ENCODE data around the gene RANBP10. TPM values are rescaled to one million over a fixed set of nuclear protein-coding genes. Genes with fewer than 3 reads are reported as not detected.
A peak's percentile ranks its signal among the peaks of the same experiment; 100 is the strongest.

Gene RANBP10
- total and polyA plus RNA-seq, 2 of the 13 experiments (the other 11 are each of a cell fraction or from before 2014, with no cell fraction given) = 9.2 to 22.7 TPM

DNA sequence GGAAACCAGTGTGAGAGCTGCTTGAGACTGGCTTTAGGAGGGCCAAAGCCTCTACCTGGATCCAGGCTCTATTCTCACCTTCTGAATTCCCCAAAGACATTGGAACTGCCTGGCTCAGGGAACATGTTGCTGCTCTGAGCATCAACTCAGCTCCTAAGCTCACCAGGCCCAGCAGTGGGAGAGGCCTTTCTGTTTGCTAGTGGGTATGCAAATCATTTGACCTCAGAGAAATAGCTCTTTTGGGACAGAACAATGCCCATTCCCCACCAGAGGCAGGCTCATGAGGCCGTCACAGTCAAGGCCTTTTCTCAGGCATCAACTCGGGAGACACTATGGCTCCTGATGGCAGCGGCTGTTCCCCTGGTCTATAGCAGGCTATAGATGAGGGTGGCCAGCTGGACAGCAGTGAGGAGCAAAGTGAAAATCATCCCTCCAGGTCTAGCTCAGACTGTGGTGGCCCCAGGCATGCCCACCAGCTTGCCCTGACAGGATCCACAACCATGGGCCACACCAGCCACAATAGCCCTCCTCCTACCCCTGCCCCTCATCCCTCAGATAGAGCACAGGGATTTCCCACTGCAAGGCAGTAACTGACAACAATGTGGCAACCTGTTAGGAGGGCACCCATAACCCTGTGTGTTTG lies 56.8 kb downstream of the RANBP10 start:
- 94% methylated on average over 2 of the region's 3 CpGs for WGBS (ENCODE audit: low lambda C conversion rate)
- H3K4me2 ChIP-seq (ENCODE audit: low read depth, low read length) = no peak overlapping the region
- H3K36me3 ChIP-seq (replicated peaks in 1 of 2; ENCODE audit: control insufficient read depth in 1 of 2, insufficient read depth in 2 of 2, low read length in 2 of 2) = peaks cover 5 to 12% of the 10 kb centered on the region in 2 experiments; a peak in 4 of 5 replicates
- BruUV-seq (replicated peaks) = no TSS peak
- H3K79me2 ChIP-seq (ENCODE audit: insufficient read depth, low read length) = no peaks in the 10 kb centered on the region
- H3K27ac ChIP-seq (ENCODE audit: extremely low read length, insufficient read depth, low read length) = no peak overlapping the region
- H2AFZ ChIP-seq (ENCODE audit: low read length) = no peak overlapping the region
- H3K4me1 ChIP-seq (ENCODE audit: insufficient read depth, low read length) = no peaks in the 10 kb centered on the region
- ATAC-seq (peak; percentile 37), FAIRE-seq (no peak), DNase-seq (ENCODE audit: low spot score) (no peak)
- intact Hi-C loops (cut with micrococcal nuclease; ENCODE audit: unreplicated experiment) = no loop called here
- no peak overlapping the region for H3K4me3 ChIP-seq (replicated peaks in 1 of 3; ENCODE audit: insufficient read depth in 1 of 3, low read depth in 2 of 3, low read length in 3 of 3)
- no peaks in the 10 kb centered on the region for H3K27me3 ChIP-seq (ENCODE audit: control insufficient read depth in 1 of 2, insufficient read depth in 2 of 2, low read length in 2 of 2)
- ChIA-PET CTCF (ENCODE audit: low intra/inter-chr PET ratio, low total read pairs) (no interaction called here), POLR2A (no interaction called here)
- no peaks in the 10 kb centered on the region for H3K9me3 ChIP-seq (ENCODE audit: low read length)
- no peaks in the 10 kb centered on the region for H4K20me1 ChIP-seq (ENCODE audit: insufficient read depth, low read length)
- no peak overlapping the region for H3K9ac ChIP-seq (ENCODE audit: insufficient read depth, low read depth, low read length)
- TF ChIP-seq, protein P1, sequence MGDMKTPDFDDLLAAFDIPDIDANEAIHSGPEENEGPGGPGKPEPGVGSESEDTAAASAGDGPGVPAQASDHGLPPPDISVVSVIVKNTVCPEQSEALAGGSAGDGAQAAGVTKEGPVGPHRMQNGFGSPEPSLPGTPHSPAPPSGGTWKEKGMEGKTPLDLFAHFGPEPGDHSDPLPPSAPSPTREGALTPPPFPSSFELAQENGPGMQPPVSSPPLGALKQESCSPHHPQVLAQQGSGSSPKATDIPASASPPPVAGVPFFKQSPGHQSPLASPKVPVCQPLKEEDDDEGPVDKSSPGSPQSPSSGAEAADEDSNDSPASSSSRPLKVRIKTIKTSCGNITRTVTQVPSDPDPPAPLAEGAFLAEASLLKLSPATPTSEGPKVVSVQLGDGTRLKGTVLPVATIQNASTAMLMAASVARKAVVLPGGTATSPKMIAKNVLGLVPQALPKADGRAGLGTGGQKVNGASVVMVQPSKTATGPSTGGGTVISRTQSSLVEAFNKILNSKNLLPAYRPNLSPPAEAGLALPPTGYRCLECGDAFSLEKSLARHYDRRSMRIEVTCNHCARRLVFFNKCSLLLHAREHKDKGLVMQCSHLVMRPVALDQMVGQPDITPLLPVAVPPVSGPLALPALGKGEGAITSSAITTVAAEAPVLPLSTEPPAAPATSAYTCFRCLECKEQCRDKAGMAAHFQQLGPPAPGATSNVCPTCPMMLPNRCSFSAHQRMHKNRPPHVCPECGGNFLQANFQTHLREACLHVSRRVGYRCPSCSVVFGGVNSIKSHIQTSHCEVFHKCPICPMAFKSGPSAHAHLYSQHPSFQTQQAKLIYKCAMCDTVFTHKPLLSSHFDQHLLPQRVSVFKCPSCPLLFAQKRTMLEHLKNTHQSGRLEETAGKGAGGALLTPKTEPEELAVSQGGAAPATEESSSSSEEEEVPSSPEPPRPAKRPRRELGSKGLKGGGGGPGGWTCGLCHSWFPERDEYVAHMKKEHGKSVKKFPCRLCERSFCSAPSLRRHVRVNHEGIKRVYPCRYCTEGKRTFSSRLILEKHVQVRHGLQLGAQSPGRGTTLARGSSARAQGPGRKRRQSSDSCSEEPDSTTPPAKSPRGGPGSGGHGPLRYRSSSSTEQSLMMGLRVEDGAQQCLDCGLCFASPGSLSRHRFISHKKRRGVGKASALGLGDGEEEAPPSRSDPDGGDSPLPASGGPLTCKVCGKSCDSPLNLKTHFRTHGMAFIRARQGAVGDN (CRISPR knock-in tag; IDR thresholded peaks at IDR 0.05) = 0 out of 2 replicates have a peak, but pooled peaks have one; percentile 11
- TF ChIP-seq ZNF781 (CRISPR knock-in tag; IDR thresholded peaks at IDR 0.05; ENCODE audit: borderline replicate concordance, not compliant biosample characterization) = no peak
- in situ Hi-C loops (cut with HindIII; ENCODE audit: extremely low pct_ligation_motif_present, low pct_unique_long_range_greater_than_20kb) = no loop called here

DNA sequence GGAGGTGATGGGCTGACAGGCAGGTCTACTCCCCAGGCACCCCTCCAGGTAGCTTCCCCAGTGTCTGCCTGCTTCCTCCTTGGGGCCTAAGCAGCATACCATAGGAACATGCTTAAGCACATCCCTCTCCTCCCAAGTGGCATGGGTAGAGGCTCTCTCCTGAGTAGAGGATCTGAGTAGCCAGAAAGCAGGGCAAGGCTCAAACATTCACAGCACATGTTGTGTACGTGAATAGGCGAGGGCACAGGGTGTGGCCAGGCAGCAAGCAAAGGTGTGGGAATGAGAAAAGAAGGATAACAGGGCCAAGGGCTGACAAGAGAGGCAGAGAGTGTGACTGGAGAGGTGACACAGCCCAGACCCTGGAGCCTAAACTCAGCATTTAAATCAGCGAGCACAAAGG lies 57.5 kb downstream of the RANBP10 start:
- ChIA-PET CTCF (ENCODE audit: low intra/inter-chr PET ratio, low total read pairs) (no interaction called here), POLR2A (no interaction called here)
- Histone ChIP-seq H3K27ac (ENCODE audit: extremely low read length, insufficient read depth, low read length) (no peak overlapping the region), H3K9ac (ENCODE audit: insufficient read depth, low read depth, low read length) (no peak overlapping the region), H3K27me3 (ENCODE audit: control insufficient read depth in 1 of 2, insufficient read depth in 2 of 2, low read length in 2 of 2) (no peaks in the 10 kb centered on the region), H3K79me2 (ENCODE audit: insufficient read depth, low read length) (no peaks in the 10 kb centered on the region), H3K4me1 (ENCODE audit: insufficient read depth, low read length) (no peaks in the 10 kb centered on the region), H4K20me1 (ENCODE audit: insufficient read depth, low read length) (no peaks in the 10 kb centered on the region), H3K9me3 (ENCODE audit: low read length) (no peaks in the 10 kb centered on the region), H2AFZ (ENCODE audit: low read length) (no peak overlapping the region), H3K4me2 (ENCODE audit: low read depth, low read length) (no peak overlapping the region), H3K36me3 (replicated peaks in 1 of 2; ENCODE audit: control insufficient read depth in 1 of 2, insufficient read depth in 2 of 2, low read length in 2 of 2) (peaks cover 9 to 16% of the 10 kb centered on the region in 2 experiments; a peak in 4 of 5 replicates), H3K4me3 (replicated peaks in 1 of 3; ENCODE audit: insufficient read depth in 1 of 3, low read depth in 2 of 3, low read length in 3 of 3) (no peak overlapping the region)
- DNase-seq (ENCODE audit: low spot score) (no peak), ATAC-seq (peak; percentile 15; the same call in 1 of the 3 replicates), FAIRE-seq (no peak)
- BruUV-seq (replicated peaks) = no TSS peak
- TF ChIP-seq ZNF329 (CRISPR knock-in tag; IDR thresholded peaks at IDR 0.05; ENCODE audit: low read depth) (no peak), ZMYM4 (CRISPR knock-in tag; IDR thresholded peaks at IDR 0.05) (no peak), ZFAT (CRISPR knock-in tag; conservative IDR thresholded peaks at IDR 0.05) (no peak), SRSF9 (IDR thresholded peaks at IDR 0.05; ENCODE audit: borderline replicate concordance, insufficient read depth, low read depth, low read length, poor library complexity, severe bottlenecking) (no peak), ZNF10 (CRISPR knock-in tag; IDR thresholded peaks at IDR 0.05; ENCODE audit: borderline replicate concordance, low read depth) (no peak), GPN1 (CRISPR knock-in tag; IDR thresholded peaks at IDR 0.05; ENCODE audit: borderline replicate concordance) (no peak), ZNF333 (CRISPR knock-in tag; IDR thresholded peaks at IDR 0.05; ENCODE audit: borderline replicate concordance) (no peak)
- intact Hi-C loops (cut with micrococcal nuclease; ENCODE audit: unreplicated experiment) = no loop called here
- in situ Hi-C loops (cut with HindIII; ENCODE audit: extremely low pct_ligation_motif_present, low pct_unique_long_range_greater_than_20kb) = no loop called here
- WGBS (ENCODE audit: low lambda C conversion rate) = 94% methylated on average over 3 of the region's 3 CpGs

Measured in HepG2 (cell line).